ENCODE results near the gene SYNE3. TPM values are rescaled to one million over a fixed set of nuclear protein-coding genes. Genes with fewer than 3 reads are reported as not detected.

Gene SYNE3
- total and polyA plus RNA-seq, 4 experiments from 2014 or later = 4.3 to 52.2 (median 28.3) TPM

DNA sequence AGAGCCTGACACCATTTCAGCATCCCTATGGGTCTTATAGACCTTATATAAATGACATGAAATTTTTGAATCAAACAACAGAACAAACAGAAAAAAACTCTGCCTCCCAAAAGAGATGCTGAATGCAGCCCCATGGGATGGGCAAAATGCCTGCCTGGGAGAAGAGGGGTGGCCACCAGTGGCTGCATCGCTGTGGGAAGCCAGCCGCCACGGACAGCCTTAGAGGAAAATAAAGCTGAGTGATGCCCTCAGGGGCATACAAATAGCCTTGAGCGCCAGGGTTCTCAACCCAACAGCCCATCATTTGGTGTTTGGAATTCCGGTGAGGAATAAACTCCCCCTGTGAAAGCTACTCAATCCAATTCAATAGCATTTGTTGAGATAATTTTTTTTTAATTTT lies 22.9 kb downstream of the SYNE3 start:
- H3K4me1 ChIP-seq (ENCODE audit: insufficient read depth, low read length) = peaks cover 59% of the 10 kb centered on the region
- no peak overlapping the region for H3K27ac ChIP-seq (ENCODE audit: low read depth, low read length)
- intact Hi-C loops (cut with micrococcal nuclease) = no loop called here
- peaks cover 10% of the 10 kb centered on the region in 2 donors for H3K36me3 Mint-ChIP-seq
- H3K4me3 ChIP-seq (ENCODE audit: low read length in 2 of 2) = no peak overlapping the region
- no peaks in the 10 kb centered on the region for H3K27me3 ChIP-seq (ENCODE audit: insufficient read depth, low read length)
- peak overlapping the region in 5 of 7 donors; percentile 19 to 72 (median 66) for H3K27ac Mint-ChIP-seq
- peaks cover 34 to 73% (median 59%) of the 10 kb centered on the region in 4 donors for H3K4me1 Mint-ChIP-seq
- no peaks in the 10 kb centered on the region for H3K27me3 Mint-ChIP-seq
- H3K36me3 ChIP-seq (ENCODE audit: insufficient read depth, low read length) = no peaks in the 10 kb centered on the region
- ChIA-PET POLR2A (ENCODE audit: partially characterized antibody) (interaction anchor here (1.1 to 1.9 kb wide), 3 partner anchors 25 to 51 kb away, joined by 3 to 4 read pairs (median 4); no protein-coding TSS in a partner anchor), CTCF (ENCODE audit: partially characterized antibody) (interaction anchor here (0.7 to 3.1 kb wide), 5 partner anchors 29 to 51 kb away, joined by 3 to 12 read pairs (median 5); no protein-coding TSS in a partner anchor)
- no peak overlapping the region for H3K4me3 Mint-ChIP-seq
- DNase-seq = no peak
- peaks cover 0 to 2% (median 0%) of the 10 kb centered on the region in 8 donors for H3K9me3 Mint-ChIP-seq
- H3K9me3 ChIP-seq (ENCODE audit: control insufficient read depth in 1 of 2, low read length in 2 of 2) = no peaks in the 10 kb centered on the region

DNA sequence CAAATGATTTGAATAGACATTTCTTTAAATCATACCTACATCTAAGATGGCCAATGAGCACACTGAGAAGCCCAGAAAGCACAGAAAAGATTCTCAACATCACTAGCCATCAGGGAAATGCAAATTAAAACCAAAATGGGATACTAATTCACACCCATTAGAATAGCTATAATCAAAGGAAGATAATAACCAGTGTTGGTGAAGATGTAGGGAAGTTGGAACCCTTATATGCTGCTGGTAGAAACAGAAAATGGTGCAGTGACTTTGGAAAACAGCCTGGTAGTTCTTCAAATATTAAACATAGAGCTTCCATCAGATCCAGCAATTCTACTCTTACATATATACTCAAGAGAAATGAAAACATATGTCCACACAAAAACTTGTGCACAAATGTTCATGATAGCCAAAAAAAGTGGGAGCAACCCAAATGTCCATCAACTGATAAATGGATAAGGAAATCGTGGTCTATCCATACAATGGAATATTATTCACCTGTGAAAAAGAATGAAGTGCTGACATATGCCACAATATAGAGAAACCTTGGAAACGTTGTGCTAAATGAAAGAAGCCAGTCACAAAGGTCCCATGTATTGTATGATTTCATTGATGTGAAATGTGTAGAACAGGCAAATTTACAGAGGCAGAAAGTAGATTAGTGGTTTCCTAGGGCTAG lies 24.4 kb downstream of the SYNE3 start:
- Mint-ChIP-seq H3K27me3 (no peaks in the 10 kb centered on the region), H3K4me3 (no peak overlapping the region), H3K4me1 (peaks cover 38 to 73% (median 60%) of the 10 kb centered on the region in 4 donors), H3K27ac (peak overlapping the region in 4 of 7 donors; percentile 7 to 69 (median 40)), H3K36me3 (peaks cover 10 to 16% of the 10 kb centered on the region in 2 donors), H3K9me3 (peaks cover 0 to 2% (median 0%) of the 10 kb centered on the region in 8 donors)
- ChIA-PET CTCF (ENCODE audit: partially characterized antibody) (interaction anchor here (1.3 to 3.1 kb wide), 4 partner anchors 27 to 50 kb away, joined by 4 to 12 read pairs (median 6); no protein-coding TSS in a partner anchor), POLR2A (ENCODE audit: partially characterized antibody) (interaction anchor here (0.6 to 1.1 kb wide), 2 partner anchors 27 to 1026 kb away, joined by 3 read pairs; no protein-coding TSS in a partner anchor)
- intact Hi-C loops (cut with micrococcal nuclease) = no loop called here
- Histone ChIP-seq H3K4me1 (ENCODE audit: insufficient read depth, low read length) (peaks cover 50% of the 10 kb centered on the region), H3K4me3 (ENCODE audit: low read length in 2 of 2) (no peak overlapping the region), H3K36me3 (ENCODE audit: insufficient read depth, low read length) (no peaks in the 10 kb centered on the region), H3K27ac (ENCODE audit: low read depth, low read length) (no peak overlapping the region), H3K27me3 (ENCODE audit: insufficient read depth, low read length) (no peaks in the 10 kb centered on the region), H3K9me3 (ENCODE audit: control insufficient read depth in 1 of 2, low read length in 2 of 2) (no peaks in the 10 kb centered on the region)
- DNase-seq = no peak

DNA sequence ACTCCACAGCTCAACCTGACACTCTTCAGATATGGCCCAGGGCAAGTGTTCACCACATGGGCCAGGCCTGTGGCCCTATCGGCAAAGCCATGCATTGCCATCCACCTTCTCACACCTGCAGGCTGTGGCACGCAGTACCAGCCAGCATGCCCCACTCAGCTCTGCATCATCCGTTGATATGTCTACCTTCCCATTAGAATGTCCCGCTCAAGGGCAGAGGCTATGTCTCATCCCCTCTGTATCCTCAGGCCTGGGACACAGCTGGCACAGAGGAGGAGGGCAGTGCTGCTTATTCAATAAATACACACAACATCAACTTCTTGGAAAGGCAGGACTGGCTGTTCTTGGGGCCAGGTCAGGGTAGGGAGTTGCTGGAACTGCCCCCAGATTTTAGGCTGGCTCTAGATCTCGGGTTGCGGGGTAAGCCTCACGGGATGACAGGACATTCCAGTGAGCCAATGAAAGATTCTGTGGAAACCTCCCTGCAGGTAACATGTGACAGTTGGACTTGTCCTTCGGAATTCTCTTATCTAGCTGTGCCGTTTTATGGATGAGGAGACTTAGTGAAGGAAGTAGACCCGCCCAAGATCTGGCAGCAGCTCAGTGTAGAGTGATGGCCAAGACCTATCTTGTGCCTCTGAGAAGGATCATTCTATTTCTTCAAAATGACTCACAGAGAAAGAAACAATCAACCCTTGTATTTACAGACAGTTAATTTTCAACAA lies 25.6 kb downstream of the SYNE3 start:
- Histone ChIP-seq H3K4me1 (ENCODE audit: insufficient read depth, low read length) (peaks cover 38% of the 10 kb centered on the region), H3K9me3 (ENCODE audit: control insufficient read depth in 1 of 2, low read length in 2 of 2) (no peaks in the 10 kb centered on the region), H3K4me3 (ENCODE audit: low read length in 2 of 2) (no peak overlapping the region), H3K27me3 (ENCODE audit: insufficient read depth, low read length) (no peaks in the 10 kb centered on the region), H3K27ac (ENCODE audit: low read depth, low read length) (no peak overlapping the region), H3K36me3 (ENCODE audit: insufficient read depth, low read length) (no peaks in the 10 kb centered on the region)
- Mint-ChIP-seq H3K27me3 (no peaks in the 10 kb centered on the region), H3K4me3 (no peak overlapping the region), H3K36me3 (peaks cover 10 to 19% of the 10 kb centered on the region in 2 donors), H3K27ac (peak overlapping the region in 6 of 7 donors; percentile 8 to 70 (median 49)), H3K4me1 (peaks cover 30 to 72% (median 55%) of the 10 kb centered on the region in 4 donors), H3K9me3 (peaks cover 0 to 2% (median 0%) of the 10 kb centered on the region in 8 donors)
- intact Hi-C loops (cut with micrococcal nuclease) = no loop called here
- DNase-seq = no peak
- POLR2A ChIA-PET (ENCODE audit: partially characterized antibody) = no interaction called here
- CTCF ChIA-PET (ENCODE audit: partially characterized antibody) = interaction anchor here (1.0 to 1.8 kb wide), 3 partner anchors 11 to 37 kb away, joined by 3 to 11 read pairs (median 3); no protein-coding TSS in a partner anchor

DNA sequence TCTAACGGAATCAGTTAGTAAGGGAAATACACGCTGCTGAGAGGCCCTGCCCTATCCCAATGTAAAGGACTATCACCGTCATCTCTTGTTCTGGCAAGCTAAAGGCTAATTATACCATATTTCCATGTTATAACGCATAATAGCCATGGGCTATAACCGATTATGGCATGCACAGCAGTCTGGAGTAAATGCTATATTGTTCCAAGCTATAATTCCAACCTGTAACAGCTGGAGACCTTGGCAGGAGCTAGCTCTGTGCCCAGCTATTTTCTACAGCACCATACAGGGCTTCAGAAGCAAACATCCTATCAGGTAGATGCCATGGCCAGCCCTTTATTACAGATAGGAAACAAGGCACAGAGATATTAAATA lies 26.3 kb downstream of the SYNE3 start:
- Mint-ChIP-seq H3K27ac (peak overlapping the region in 3 of 7 donors; percentile 14 to 42 (median 36)), H3K9me3 (peaks cover 0 to 2% (median 0%) of the 10 kb centered on the region in 8 donors), H3K4me1 (peaks cover 30 to 71% (median 52%) of the 10 kb centered on the region in 4 donors), H3K4me3 (no peak overlapping the region), H3K36me3 (peaks cover 10 to 19% of the 10 kb centered on the region in 2 donors), H3K27me3 (no peaks in the 10 kb centered on the region)
- CTCF ChIA-PET (ENCODE audit: partially characterized antibody) = interaction anchor here (0.9 to 1.8 kb wide), 6 partner anchors 11 to 48 kb away, joined by 3 to 11 read pairs (median 4); no protein-coding TSS in a partner anchor
- Histone ChIP-seq H3K4me3 (ENCODE audit: low read length in 2 of 2) (no peak overlapping the region), H3K9me3 (ENCODE audit: control insufficient read depth in 1 of 2, low read length in 2 of 2) (no peaks in the 10 kb centered on the region), H3K4me1 (ENCODE audit: insufficient read depth, low read length) (peaks cover 31% of the 10 kb centered on the region), H3K27ac (ENCODE audit: low read depth, low read length) (no peak overlapping the region), H3K36me3 (ENCODE audit: insufficient read depth, low read length) (no peaks in the 10 kb centered on the region), H3K27me3 (ENCODE audit: insufficient read depth, low read length) (no peaks in the 10 kb centered on the region)
- POLR2A ChIA-PET (ENCODE audit: partially characterized antibody) = interaction anchor here (0.9 kb wide), 1 partner anchor 27 kb away, joined by 4 read pairs; no protein-coding TSS in a partner anchor
- intact Hi-C loops (cut with micrococcal nuclease) = no loop called here
- no peak for DNase-seq

DNA sequence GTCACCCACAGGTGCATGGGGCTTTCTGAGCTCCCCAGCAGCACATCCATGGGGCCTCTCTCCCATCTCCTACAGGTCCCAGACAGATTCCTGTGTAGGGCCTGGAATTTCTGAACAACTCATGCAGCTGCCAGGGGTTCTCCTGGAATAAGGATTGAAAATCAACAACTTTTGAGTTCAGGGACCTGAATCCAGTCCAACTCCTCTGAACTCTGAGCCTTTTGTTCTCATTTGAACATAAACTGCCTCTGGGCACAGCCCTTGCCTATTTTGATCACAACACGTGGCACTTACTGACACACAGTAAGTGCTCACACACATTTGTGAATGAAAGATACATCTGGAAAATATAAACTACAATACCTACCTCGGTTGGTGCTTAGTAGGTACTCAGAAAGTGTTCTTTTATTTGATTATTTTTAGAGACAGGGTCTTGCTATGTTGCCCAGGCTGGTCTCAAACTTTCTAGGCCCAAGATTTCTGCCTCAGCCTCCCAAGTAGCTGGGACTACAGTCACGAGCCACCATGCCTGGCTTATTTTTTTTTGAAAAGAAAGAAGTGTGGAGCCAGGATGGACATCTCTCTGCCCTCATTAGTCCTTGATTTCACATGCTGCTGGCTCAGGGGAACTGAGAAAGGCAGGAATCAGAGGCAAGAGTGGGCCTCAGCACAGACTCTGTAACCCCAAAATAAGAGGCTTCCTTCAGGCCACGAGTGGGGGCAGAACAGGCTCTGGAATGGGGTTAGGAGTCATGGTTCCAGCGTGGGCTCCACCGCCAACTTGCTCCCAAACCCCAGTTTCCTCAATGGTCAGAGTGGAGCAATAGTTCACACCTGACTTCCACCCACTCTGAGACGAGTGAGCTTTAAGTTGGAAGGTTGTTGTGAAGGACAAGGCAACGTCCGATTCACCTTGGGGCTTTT lies 27.0 kb downstream of the SYNE3 start:
- no peaks in the 10 kb centered on the region for H3K27me3 ChIP-seq (ENCODE audit: insufficient read depth, low read length)
- H3K4me1 ChIP-seq (ENCODE audit: insufficient read depth, low read length) = peaks cover 26% of the 10 kb centered on the region
- ChIA-PET POLR2A (ENCODE audit: partially characterized antibody) (interaction anchor here (0.5 to 1.0 kb wide), 3 partner anchors 26 to 406 kb away, joined by 3 to 4 read pairs (median 3); no protein-coding TSS in a partner anchor), CTCF (ENCODE audit: partially characterized antibody) (interaction anchor here (0.9 to 3.2 kb wide), 6 partner anchors 11 to 47 kb away, joined by 3 to 15 read pairs (median 4); no protein-coding TSS in a partner anchor)
- Mint-ChIP-seq H3K27me3 (no peaks in the 10 kb centered on the region), H3K4me3 (no peak overlapping the region), H3K4me1 (peaks cover 32 to 70% (median 50%) of the 10 kb centered on the region in 4 donors), H3K9me3 (peaks cover 0 to 2% (median 0%) of the 10 kb centered on the region in 8 donors), H3K27ac (peak overlapping the region in 6 of 7 donors; percentile 41 to 82 (median 58)), H3K36me3 (peaks cover 10 to 19% of the 10 kb centered on the region in 2 donors)
- H3K4me3 ChIP-seq (ENCODE audit: low read length in 2 of 2) = no peak overlapping the region
- no peaks in the 10 kb centered on the region for H3K9me3 ChIP-seq (ENCODE audit: control insufficient read depth in 1 of 2, low read length in 2 of 2)
- no peak overlapping the region for H3K27ac ChIP-seq (ENCODE audit: low read depth, low read length)
- DNase-seq = no peak
- no peaks in the 10 kb centered on the region for H3K36me3 ChIP-seq (ENCODE audit: insufficient read depth, low read length)
- intact Hi-C loops (cut with micrococcal nuclease) = no loop called here

DNA sequence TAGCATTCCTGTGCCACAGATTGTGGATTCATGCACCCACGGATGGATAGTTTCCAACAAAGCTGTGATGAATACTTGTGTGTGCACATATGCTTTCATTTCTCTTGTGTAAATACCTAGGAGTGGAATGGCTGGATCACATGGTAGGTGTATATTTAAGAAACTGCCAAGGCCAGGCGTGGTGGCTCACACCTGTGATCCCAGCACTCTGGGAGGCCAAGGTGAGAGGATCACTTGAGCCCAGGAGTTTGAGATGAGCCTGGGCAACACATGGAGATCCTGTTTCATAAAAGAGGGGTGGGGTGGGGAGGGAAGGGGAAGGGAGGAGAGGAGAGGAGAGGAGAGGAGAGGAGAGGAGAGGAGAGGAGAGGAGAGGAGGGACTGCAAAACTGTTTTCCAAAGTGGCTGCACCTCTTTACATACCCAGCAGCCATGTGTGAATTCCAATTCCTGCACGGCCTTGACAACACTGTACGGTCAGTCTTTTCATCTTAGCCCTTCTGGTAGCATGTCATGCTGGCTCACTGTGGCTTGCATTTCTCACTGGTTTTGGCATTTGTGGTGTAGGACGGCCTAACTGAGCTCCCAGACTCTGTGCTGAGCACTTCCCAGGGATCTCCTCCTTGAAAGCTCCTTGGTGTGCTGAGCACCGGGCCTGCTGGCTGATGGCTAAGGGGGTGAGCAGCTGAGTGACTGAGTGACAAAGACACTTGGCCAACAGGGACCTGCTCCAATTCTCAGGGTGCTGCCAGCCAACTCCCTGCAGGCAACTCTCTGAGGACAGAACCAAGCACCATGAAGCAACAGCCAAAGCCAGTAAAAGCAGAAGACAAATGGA lies 27.9 kb downstream of the SYNE3 start:
- DNase-seq = no peak
- no peak overlapping the region for H3K4me3 ChIP-seq (ENCODE audit: low read length in 2 of 2)
- Mint-ChIP-seq H3K9me3 (peaks cover 0 to 2% (median 0%) of the 10 kb centered on the region in 8 donors), H3K27me3 (no peaks in the 10 kb centered on the region), H3K27ac (peak overlapping the region in 6 of 7 donors; percentile 8 to 85 (median 62)), H3K4me3 (no peak overlapping the region), H3K36me3 (peaks cover 10 to 15% of the 10 kb centered on the region in 2 donors), H3K4me1 (peaks cover 30 to 72% (median 53%) of the 10 kb centered on the region in 4 donors)
- no peaks in the 10 kb centered on the region for H3K27me3 ChIP-seq (ENCODE audit: insufficient read depth, low read length)
- no peak overlapping the region for H3K27ac ChIP-seq (ENCODE audit: low read depth, low read length)
- H3K36me3 ChIP-seq (ENCODE audit: insufficient read depth, low read length) = no peaks in the 10 kb centered on the region
- intact Hi-C loops (cut with micrococcal nuclease) = no loop called here
- CTCF ChIA-PET (ENCODE audit: partially characterized antibody) = interaction anchor here (1.3 to 3.2 kb wide), 5 partner anchors 8 to 46 kb away, joined by 3 to 15 read pairs (median 4); no protein-coding TSS in a partner anchor
- POLR2A ChIA-PET (ENCODE audit: partially characterized antibody) = interaction anchor here (1.0 to 1.1 kb wide), 2 partner anchors 32 to 45 kb away, joined by 3 read pairs; no protein-coding TSS in a partner anchor
- H3K4me1 ChIP-seq (ENCODE audit: insufficient read depth, low read length) = peaks cover 27% of the 10 kb centered on the region
- no peaks in the 10 kb centered on the region for H3K9me3 ChIP-seq (ENCODE audit: control insufficient read depth in 1 of 2, low read length in 2 of 2)
